Osteoblast (primary cell): Measurements from ENCODE around the gene CCDC177. TPM values are rescaled to one million over a fixed set of nuclear protein-coding genes. Genes with fewer than 3 reads are reported as not detected.

Source experiments
- DNase-seq: peaks from one replicate; pipeline ENCODE4 v3.0.0; 2011; ENCODE audit warnings: low spot score, mixed read lengths; ENCODE audit not compliant: insufficient read length; ENCODE audit errors: missing footprints
- H2AFZ ChIP-seq: 2 replicates; pipeline ENCODE4 v1.6.0; 2011; ENCODE audit warnings: mild to moderate bottlenecking, low read length
- H3K27ac ChIP-seq: 2 replicates; pipeline ENCODE4 v1.5.1; 2011; ENCODE audit warnings: mild to moderate bottlenecking, low read depth, low read length, moderate library complexity
- H3K27me3 ChIP-seq: 2 replicates; pipeline ENCODE4 v1.6.0; 2012; ENCODE audit warnings: mild to moderate bottlenecking, control low read depth, inconsistent platforms, low read length, moderate library complexity; ENCODE audit not compliant: insufficient read depth
- H3K36me3 ChIP-seq: 2 replicates; pipeline ENCODE4 v1.5.1; 2011; ENCODE audit warnings: mild to moderate bottlenecking, low read length, control low read depth, moderate library complexity; ENCODE audit not compliant: insufficient read depth
- H3K4me1 ChIP-seq: 2 replicates; pipeline ENCODE4 v1.5.1; 2011; ENCODE audit warnings: mild to moderate bottlenecking, low read length, control low read depth, moderate library complexity; ENCODE audit not compliant: insufficient read depth
- H3K4me2 ChIP-seq: 2 replicates; pipeline ENCODE4 v1.6.0; 2011; ENCODE audit warnings: mild to moderate bottlenecking, low read length; ENCODE audit not compliant: insufficient read depth
- H3K4me3 ChIP-seq: fragments of 200-600 bp; sonication (generic); 3 replicates; pipeline ENCODE4 v1.5.1; 2012; ENCODE audit warnings: mild to moderate bottlenecking, low read length, inconsistent platforms; ENCODE audit not compliant: insufficient read depth
- H3K79me2 ChIP-seq: 2 replicates; pipeline ENCODE4 v1.6.0; 2012; ENCODE audit warnings: mild to moderate bottlenecking, low read length, control low read depth, inconsistent platforms; ENCODE audit not compliant: insufficient read depth
- H3K9me3 ChIP-seq: 2 replicates; pipeline ENCODE4 v1.5.1; 2011; ENCODE audit warnings: low read depth, low read length, control low read depth
- H4K20me1 ChIP-seq: 2 replicates; pipeline ENCODE4 v1.6.0; 2012; ENCODE audit warnings: mild to moderate bottlenecking, low read length, control low read depth; ENCODE audit not compliant: insufficient read depth
- CTCF ChIP-seq: IDR thresholded peaks from 2 replicates; pipeline ENCODE4 v1.5.1; 2011; ENCODE audit warnings: mild to moderate bottlenecking, low read depth, low read length, moderate library complexity; ENCODE audit errors: extremely low read depth
- total RNA-seq: library from RNA; depleted of rRNA; stranded (reverse); fragments of >200 nt; gene quantifications from 2 replicates; pipeline ENCODE4 v1.2.3, GENCODE V29; 2012

Gene CCDC177
- total RNA-seq, 1 donor, result not detected

- Histone ChIP-seq H4K20me1 (no peaks in the 10 kb centered on the region), H2AFZ (no peak overlapping the region), H3K36me3 (no peaks in the 10 kb centered on the region), H3K27ac (no peak overlapping the region), H3K4me3 (no peak overlapping the region), H3K27me3 (peaks cover 84% of the 10 kb centered on the region), H3K4me2 (no peak overlapping the region), H3K4me1 (no peaks in the 10 kb centered on the region), H3K9me3 (no peaks in the 10 kb centered on the region), H3K79me2 (no peaks in the 10 kb centered on the region)
- TF ChIP-seq CTCF, result no peak
- DNase-seq, result no peak
These were observed 1.4 kb downstream of the CCDC177 start for GRCh38 chr14:69573205-69573830.

GRCh38 chr14:69572841-69573135, 1.9 kb downstream of the CCDC177 start:
- H3K4me1 ChIP-seq, result no peaks in the 10 kb centered on the region
- H2AFZ ChIP-seq, result no peak overlapping the region
- no peaks in the 10 kb centered on the region for H3K9me3 ChIP-seq
- no peak overlapping the region for H3K27ac ChIP-seq
- TF ChIP-seq CTCF, result no peak
- H3K36me3 ChIP-seq, result no peaks in the 10 kb centered on the region
- DNase-seq, result peak; percentile 81
- no peak overlapping the region for H3K4me2 ChIP-seq
- no peak overlapping the region for H3K4me3 ChIP-seq
- no peaks in the 10 kb centered on the region for H3K79me2 ChIP-seq
- peaks cover 2% of the 10 kb centered on the region for H4K20me1 ChIP-seq
- H3K27me3 ChIP-seq, result peaks cover 85% of the 10 kb centered on the region

GRCh38 chr14:69572030-69572840, 2.4 kb downstream of the CCDC177 start:
- H2AFZ ChIP-seq, result no peak overlapping the region
- peak; percentile 87 for DNase-seq

More at GRCh38 chr14:69572030-69572840, 2.4 kb downstream of the CCDC177 start:
- H3K36me3 ChIP-seq, result no peaks in the 10 kb centered on the region
- no peaks in the 10 kb centered on the region for H3K4me1 ChIP-seq
- no peaks in the 10 kb centered on the region for H3K9me3 ChIP-seq
- peaks cover 2% of the 10 kb centered on the region for H4K20me1 ChIP-seq
- H3K27me3 ChIP-seq, result peaks cover 87% of the 10 kb centered on the region
- H3K79me2 ChIP-seq, result no peaks in the 10 kb centered on the region
- H3K27ac ChIP-seq, result no peak overlapping the region
- H3K4me2 ChIP-seq, result no peak overlapping the region
- H3K4me3 ChIP-seq, result no peak overlapping the region
- no peak for TF ChIP-seq CTCF
